SKM-1 treated with dmso at 0.1 percent for 144 hours (cell line): ENCODE results near the gene FFAR4.

ENCODE experiments used
- DNase-seq: peaks from one replicate; lab custom pipeline; 2025; ENCODE audit not compliant: unreplicated experiment; lab: John Stamatoyannopoulos, UW

FFAR4 gene

GRCh38 chr10:93599335-93599734 is 32.9 kb downstream of the FFAR4 start:
- DNase-seq = no peak

GRCh38 chr10:93599778-93600177 is 33.3 kb downstream of the FFAR4 start:
- DNase-seq = no peak

GRCh38 chr10:93600446-93601145 is 34.1 kb downstream of the FFAR4 start:
- DNase-seq = no peak

GRCh38 chr10:93601146-93601773 is 34.8 kb downstream of the FFAR4 start, which contains the start of gene RBP4:
Gene RBP4, minus strand, starts transcription at chr10:93601235. Its CDS starts 207 bp downstream, at chr10:93601028.
- DNase-seq = no peak

GRCh38 chr10:93601774-93602162 is 35.3 kb downstream of the FFAR4 start:
- DNase-seq = no peak

GRCh38 chr10:93603023-93603422 is 36.6 kb downstream of the FFAR4 start:
- no peak for DNase-seq

- no peak for DNase-seq
Measured at GRCh38 chr10:93604146-93604545, 37.7 kb downstream of the FFAR4 start.

GRCh38 chr10:93608421-93608820 is 42.0 kb downstream of the FFAR4 start:
- no peak for DNase-seq

DNA sequence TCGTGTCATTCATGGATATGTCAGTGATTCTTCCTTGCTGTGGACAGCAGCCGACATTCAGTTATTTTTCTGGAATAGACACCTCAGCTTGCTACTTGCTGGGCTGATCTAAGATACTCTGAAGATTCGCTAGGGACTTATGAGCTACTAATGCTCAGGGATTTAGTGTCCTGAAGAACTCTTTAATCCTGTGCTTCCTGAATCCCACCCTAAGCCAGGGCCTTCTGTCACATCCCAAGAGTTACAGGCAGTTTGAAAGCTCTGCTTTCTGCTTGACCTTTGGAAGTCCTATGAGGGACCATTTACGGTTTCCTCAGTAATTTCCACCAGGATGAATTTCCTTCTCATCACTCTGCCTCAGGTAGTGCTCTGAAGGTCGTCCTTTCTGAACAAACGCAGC is 45.8 kb downstream of the FFAR4 start, which contains the start of gene PDE6C:
Gene PDE6C, plus strand, starts transcription at position 227 of the 400 bp plus-strand sequence. CDS start 189 bp downstream, outside the sequence.
- DNase-seq = no peak

DNA sequence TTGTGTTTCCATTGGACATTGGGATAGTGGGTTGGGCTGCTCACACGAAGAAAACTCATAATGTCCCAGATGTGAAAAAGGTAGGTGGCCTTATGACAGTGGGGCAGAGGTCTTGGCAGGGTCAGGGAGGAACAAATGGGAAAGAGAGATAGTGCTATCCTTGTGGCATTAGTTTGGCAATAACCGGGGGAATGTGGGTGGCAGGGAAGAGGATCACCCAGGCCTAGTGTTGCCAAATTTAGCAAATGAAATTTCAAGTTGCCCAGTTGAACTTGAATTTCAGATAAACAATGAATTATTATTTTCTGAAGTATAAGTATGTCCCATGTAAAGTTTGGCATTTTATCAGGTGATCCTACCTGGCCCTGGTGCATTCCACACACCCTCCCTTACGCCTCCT is 46.7 kb downstream of the FFAR4 start:
- DNase-seq = no peak

- no peak for DNase-seq
Measured at GRCh38 chr10:93614101-93614825, 47.8 kb downstream of the FFAR4 start.

DNA sequence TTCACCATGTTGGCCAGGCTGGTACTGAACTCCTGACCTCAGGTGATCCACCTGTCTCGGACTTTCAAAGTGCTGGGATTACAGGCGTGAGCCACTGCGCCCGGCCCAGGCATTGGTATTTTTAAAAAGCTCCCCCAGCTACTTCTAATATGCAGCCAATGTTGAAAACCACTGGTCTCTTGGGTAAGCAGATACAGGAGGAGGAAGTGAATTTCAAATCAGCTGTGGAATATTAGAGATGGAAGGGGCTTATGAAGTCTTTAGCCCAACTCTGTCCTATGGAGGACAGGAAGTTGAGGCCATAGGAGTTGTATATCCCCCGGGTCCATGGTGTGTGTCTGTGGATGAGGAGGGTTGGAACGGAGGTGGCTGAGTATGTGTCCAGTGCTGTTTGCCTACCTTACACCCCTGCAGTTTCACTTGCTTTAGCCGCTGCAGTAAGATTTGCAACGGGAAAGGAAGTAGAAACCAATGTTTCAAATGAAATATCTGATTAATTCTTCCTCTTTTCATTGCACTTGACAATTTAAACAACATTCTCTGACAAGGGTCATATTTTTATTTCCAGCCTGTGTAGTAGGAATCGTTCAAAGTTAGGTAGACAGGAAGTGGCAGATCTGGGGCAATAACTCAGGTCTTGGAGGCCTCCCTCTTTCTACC is 49.2 kb downstream of the FFAR4 start:
- DNase-seq = peak; percentile 62

DNA sequence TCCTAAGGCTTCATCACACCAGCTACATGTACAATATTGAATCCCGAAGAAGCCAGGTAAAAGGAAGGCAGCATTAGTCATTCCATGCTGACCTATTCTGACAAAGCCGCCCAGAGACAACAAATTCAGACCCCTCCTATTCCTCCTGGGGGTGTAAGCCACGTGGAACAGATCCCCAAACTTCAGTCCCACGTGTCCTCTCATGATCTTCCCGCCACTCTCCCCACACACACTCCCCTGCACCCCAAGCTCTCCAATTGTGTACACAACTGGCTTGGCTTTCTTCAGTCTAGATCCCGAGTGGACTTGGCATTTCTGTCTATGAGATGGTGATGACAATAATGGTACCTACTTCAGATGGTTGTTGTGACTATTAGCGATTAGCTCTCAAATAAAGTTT is 54.5 kb downstream of the FFAR4 start:
- no peak for DNase-seq

DNA sequence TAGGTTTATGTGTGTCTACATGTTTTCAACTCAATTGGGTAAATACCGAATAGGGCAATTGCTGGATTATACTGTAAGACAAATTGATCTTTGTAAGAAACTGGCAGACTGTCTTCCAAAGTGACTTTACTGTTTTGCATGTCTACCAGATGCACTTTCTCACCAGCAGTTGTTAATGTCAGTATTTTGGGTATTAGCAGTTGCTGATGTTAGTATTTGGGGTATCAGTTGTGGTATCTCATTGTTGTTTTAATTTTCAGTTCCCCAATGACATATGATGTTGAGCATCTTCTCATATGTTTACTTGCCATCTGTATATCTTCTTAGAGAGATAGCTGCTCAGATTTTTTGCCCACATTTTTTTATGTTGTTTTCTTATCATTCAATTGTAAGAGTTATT is 56.5 kb downstream of the FFAR4 start:
- no peak for DNase-seq

- DNase-seq = no peak
Measured at GRCh38 chr10:93628858-93629257, 62.4 kb downstream of the FFAR4 start.

DNA sequence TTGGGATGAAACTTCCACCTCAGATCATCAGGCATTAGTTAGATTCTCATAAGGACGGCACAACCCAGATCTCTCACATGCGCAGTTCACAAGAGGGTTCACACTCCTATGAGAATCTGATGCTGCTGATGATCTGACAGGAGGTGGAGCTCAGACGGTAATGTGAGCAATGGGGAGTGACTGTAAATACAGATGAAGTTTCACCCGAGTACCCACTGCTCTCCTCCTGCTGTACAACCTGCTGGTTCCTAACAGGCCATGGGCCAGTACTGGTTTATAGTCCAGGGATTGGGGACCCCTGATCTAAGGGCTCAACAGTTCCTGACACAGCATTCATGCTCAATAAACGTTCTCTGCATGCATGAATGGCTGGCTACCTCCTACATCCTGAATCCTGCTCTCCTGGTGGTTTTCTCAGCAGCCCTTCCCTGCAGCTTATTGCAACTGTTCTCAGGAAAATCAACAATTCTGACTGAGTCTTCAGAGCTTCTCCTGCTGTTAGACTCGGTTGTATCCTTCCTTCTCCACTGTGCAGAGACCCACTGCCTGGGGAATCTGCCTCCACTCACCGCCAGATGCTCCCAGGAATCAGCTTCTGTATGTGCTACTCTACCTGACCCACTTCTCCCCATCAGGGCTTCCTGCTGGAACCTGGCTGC is 63.3 kb downstream of the FFAR4 start:
- DNase-seq = no peak

DNA sequence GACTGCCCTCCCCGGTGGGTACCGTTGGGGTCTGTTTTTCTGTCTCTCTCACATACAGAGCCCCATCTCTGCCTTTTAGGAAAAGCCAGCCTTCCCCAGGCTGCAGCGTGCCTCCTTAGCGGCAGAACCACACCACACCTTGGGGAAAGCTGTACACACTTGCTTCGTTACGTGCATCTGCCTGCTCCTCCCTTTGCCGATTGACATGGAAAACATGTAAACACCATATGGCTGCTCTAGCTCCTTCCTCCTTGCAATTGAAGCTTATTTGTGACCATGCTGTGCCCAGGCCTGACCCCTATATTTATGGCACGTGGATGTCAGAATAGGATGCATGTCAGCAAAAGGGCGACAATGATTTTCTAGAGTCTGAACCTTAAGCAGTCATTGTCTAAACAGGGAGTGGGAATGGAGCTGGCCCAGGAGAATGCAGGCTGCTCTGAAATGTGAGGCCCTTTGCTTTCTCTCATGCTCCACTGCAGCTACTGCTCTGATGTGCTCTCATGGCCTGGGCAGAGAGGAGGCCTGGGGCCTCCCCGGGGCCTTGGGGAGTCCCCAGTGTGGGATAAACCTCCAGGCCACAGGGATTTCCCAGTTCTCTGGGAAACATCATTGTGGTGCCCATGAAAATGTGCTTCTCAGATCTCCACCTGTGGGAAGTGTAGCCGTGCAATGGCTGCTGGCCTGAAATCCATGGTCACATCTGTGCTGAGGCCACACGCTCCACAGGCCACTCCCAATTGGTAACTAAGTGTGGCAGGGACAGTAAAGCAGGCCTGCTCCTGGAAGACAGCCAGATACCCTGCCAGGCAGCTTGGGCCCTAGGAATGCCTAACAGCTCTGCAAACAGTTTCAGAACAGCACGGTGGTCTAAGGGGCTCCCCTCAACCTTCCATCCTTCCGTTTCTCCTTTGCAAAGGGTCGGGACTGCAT is 64.4 kb downstream of the FFAR4 start:
- DNase-seq = no peak
